ENCODE results near the gene CRMP1.
"Not testable (repeated sequence)": the region's sequence is repeated elsewhere in the genome, so short reads cannot be mapped to it uniquely, and the experiment has no call there.

The CRMP1 gene

DNA sequence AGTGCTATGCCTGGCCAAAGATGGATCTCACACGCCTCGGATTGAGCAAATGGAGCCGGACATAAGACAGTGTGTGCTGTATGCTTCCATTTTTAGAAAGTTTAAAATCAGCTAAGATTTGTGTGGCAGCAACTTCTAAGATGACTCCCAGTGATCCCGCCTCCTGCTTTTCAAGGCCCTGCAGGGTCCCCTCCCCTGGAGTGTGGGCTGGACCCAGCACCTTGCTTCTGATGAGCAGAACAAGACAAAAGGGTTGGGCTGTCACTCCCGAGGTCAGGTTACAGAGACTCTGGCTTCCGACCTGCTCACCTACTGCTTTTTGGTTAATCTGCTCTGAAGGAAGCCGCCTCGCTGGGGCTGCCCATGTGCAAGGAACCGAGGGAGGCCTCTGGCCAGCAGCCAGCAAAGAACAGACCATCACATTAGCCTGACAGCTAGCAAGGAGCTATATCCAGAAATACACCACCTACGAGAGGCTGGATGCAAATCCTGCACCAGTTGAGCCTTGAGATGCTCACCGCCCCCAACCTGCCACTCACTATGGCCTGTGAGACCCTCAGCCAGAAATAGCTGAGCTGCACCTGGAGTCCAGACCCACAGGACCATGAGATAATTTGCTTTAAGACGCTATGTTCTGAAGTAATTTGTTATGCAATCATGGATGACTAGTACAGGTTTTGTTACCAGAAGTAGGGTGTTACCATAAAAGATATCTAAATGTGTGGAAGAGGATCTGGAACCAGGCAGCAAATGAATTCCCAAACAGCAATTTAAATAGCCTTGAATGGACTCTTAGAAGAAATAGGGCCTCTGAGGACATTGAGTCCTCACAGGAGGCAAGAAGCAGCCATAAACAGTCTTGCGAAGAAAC lies 47.6 kb downstream of the CRMP1 start:
- Mint-ChIP-seq H3K27me3 (peaks cover 15 to 30% of the 10 kb centered on the region in 2 donors), H3K9me3 (no peaks in the 10 kb centered on the region), H3K4me1 (ENCODE audit: low read depth in 2 of 2) (no peaks in the 10 kb centered on the region), H3K4me3 (no peak overlapping the region), H3K36me3 (ENCODE audit: insufficient read depth) (no peaks in the 10 kb centered on the region), H3K27ac (no peak overlapping the region)
- DNase-seq (no peak), ATAC-seq (replicated peaks) (no peak)

DNA sequence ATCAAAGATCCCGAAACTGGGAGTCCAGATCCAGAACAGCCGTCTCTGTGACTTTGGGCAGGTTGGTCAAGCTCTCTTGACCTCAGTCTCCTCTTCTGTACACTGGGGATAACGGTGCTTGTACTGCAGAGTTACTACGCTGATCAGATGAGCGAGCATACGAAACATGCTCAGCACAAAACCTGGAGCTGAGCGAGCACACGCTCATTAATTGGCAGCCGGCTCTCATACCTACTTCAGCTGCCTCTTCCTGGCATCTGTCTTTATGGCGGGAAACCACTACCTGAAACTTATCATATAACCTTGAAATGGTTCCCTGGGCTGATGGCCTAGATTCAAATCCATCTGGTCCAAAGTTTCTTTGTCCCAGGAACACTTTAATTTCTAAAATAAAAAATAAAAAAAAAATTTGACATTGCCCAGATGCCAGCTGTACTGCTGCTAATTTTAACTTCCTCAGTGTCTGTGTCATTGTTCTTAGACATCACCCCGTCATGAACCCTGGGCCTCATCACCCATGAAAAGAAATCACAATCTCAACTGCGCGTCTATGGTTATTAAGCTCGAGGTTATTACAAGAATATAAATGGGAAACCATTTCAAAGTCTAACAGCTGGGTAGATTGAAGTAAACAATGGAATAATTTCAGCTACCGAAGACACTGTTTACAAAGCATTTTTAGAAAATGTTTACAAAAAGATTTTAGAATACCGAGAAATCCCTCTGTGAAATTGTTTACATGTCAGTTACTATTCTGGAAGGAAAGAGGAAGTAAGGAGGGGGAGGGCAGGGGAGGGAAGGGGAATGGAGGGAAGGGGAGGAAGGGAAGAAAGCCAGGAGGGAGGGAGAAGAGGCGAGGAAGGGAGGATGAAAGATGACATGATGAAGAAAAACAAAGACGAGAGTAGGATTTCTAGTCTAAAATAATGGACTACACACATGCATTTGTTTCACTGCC lies 49.0 kb downstream of the CRMP1 start:
- Mint-ChIP-seq H3K4me3 (no peak overlapping the region), H3K27ac (no peak overlapping the region), H3K27me3 (peaks cover 11 to 21% of the 10 kb centered on the region in 2 donors), H3K36me3 (ENCODE audit: insufficient read depth) (no peaks in the 10 kb centered on the region), H3K4me1 (ENCODE audit: low read depth in 2 of 2) (no peaks in the 10 kb centered on the region), H3K9me3 (no peaks in the 10 kb centered on the region)
- ATAC-seq (replicated peaks): no peak
- no peak for DNase-seq

DNA sequence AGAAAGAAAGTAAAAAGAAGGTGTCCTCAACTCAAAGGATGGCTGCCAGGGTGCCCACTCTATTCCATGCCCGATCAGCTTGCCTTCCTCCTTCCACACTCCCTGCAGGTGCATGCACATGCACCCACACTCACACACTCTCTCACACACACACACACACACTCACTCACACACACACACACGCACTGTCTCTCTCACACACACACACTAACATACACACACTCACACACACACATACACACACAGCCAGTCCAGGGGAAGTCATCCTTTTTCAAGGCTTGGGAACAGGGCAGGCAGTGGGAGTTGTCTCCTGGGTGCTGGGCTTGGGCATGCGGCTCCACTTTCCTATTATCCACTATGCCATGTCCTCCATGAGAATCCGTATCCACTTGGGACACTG lies 50.4 kb downstream of the CRMP1 start:
- no peaks in the 10 kb centered on the region for H3K9me3 Mint-ChIP-seq
- H3K27me3 Mint-ChIP-seq: peaks cover 21 to 24% of the 10 kb centered on the region in 2 donors
- ATAC-seq (replicated peaks) (no peak), DNase-seq (no peak)
- H3K4me1 Mint-ChIP-seq (ENCODE audit: low read depth in 2 of 2): no peaks in the 10 kb centered on the region
- no peak overlapping the region for H3K27ac Mint-ChIP-seq
- H3K36me3 Mint-ChIP-seq (ENCODE audit: insufficient read depth): no peaks in the 10 kb centered on the region
- H3K4me3 Mint-ChIP-seq: no peak overlapping the region

DNA sequence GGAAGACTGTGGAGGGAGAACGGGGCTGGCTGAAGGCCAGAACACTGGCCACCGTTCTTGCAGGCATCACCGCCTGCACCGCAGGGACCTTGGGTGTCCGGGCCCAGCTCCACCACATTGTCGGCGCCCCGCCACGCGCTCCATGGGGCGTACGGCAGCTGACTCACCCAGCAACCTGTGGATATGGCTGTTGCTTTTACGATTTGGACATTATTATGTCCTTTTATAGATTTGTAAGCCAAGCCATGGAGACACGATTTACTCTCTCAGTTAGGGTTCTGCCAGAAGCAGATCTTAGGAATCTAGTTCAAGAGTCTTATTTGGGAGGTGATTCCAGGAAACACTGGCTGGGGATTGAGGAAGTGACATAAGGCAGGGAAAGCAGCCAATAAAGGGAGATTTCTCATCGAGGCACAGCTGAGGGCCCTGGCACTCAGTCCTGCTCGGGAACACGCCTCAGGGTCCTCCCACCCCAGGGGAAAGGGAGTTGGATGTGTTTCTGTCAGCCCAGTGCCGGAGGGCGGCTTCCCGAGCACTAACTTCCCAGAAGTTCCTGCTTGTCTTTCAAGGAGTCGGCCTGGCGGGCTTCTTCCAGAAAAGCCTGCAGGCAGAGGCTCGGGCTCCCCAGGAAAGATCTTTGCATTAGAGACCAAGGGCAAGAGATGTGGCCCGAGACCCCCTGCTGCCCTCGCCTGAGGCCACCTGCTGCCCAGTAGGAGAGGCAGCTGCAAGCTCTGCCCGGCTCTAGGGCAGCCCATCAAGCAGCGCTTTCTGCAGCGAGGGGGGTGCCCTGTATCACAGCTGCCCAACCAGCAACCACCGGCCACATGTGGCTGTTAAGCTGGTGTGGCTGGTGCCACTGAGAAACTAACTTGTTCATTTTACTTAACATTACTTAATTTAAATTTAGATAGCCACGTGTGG lies 52.9 kb downstream of the CRMP1 start:
- H3K27me3 Mint-ChIP-seq: peaks cover 26 to 33% of the 10 kb centered on the region in 2 donors
- H3K4me1 Mint-ChIP-seq (ENCODE audit: low read depth in 2 of 2): no peaks in the 10 kb centered on the region

DNA sequence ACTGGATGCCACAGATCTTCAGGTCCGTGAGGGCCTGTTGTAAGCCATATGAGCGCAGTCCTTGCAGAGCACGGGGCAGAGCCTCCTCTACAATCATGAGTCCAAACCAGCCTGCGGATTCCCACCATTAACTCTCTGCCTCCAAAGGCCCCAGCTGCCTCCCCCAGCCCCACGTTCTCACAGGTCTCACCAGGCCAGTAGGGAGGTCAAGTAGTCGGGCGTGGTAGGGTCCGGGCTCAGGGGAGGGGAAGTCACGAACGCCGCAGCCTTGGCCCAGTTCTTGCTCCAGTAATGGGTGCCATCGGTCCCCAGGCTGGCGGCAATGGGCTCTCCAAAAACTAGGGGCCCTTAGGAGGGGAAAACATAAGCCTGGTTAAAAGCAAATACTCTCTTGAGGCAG lies 53.6 kb downstream of the CRMP1 start:
- Mint-ChIP-seq H3K36me3 (ENCODE audit: insufficient read depth) (no peaks in the 10 kb centered on the region), H3K27ac (no peak overlapping the region), H3K4me3 (no peak overlapping the region), H3K9me3 (no peaks in the 10 kb centered on the region), H3K27me3 (peaks cover 26 to 33% of the 10 kb centered on the region in 2 donors), H3K4me1 (ENCODE audit: low read depth in 2 of 2) (no peaks in the 10 kb centered on the region)
- DNase-seq (no peak), ATAC-seq (replicated peaks) (no peak)

More for the DNA sequence above, 52.9 kb downstream of the CRMP1 start:
- H3K36me3 Mint-ChIP-seq (ENCODE audit: insufficient read depth): no peaks in the 10 kb centered on the region
- H3K9me3 Mint-ChIP-seq: no peaks in the 10 kb centered on the region
- no peak overlapping the region for H3K4me3 Mint-ChIP-seq
- ATAC-seq (replicated peaks): no peak
- H3K27ac Mint-ChIP-seq: no peak overlapping the region
- no peak for DNase-seq

DNA sequence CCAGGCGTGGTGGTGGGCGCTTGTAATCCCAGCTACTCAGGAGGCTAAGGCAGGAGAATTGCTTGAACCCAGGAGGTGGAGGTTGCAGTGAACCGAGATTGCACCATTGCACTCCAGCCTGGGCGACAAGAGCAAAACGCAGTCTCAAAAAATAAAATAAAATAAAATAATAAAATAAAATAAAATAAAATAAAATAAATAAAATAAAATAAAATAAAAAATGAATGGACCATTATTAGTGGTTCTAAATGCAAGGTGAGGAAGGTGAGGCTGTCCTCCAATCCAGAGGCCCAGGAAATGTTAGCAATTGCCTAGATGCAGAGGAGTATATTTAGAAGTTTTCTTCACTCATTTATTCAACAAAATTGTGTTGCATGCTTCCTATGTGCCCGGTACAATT lies 55.4 kb downstream of the CRMP1 start:
- H3K4me3 Mint-ChIP-seq; DNase-seq; H3K4me1 Mint-ChIP-seq (ENCODE audit: low read depth in 2 of 2); H3K36me3 Mint-ChIP-seq (ENCODE audit: insufficient read depth); H3K27ac Mint-ChIP-seq; ATAC-seq (replicated peaks); H3K9me3 Mint-ChIP-seq: not testable (repeated sequence)
- peaks cover 23 to 33% of the 10 kb centered on the region in 2 donors for H3K27me3 Mint-ChIP-seq

DNA sequence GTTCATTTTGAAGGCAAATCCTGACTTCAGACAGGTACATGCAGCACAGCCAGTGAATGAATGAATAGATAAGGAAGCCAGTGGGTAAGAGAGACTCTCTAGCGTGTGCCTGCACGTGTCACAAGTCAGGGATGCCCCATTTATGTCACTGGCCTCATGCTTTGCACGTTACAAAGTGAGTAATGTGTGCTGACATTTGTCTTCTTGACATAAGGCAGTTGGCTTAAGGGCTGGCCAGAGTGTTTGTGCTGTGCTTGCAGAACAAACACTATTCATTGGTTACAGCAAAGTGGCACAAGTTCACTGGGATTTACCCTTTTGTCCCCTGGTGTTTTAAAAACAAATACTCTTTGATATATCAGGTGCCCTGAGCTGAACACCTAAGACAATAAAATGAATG lies 55.9 kb downstream of the CRMP1 start:
- no peak for DNase-seq
- H3K4me3 Mint-ChIP-seq: no peak overlapping the region

DNA sequence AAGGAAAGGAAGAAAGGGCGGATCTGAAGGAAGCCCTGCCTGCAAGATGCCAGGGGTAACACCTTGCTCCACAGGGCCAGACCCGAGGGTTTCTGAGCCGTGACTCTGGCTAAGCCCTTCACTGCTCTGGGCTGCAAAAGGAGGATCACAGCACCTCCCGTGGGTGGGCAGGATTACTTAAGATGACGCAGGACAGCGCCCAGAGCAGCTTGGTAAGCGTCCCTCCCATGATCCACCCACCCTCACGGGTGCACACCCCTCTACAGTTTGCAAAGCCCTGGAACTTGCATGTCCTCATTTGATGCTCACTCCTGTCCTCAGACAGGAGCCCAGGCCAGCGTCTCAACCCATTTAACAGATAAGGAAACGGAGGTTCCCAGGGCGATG lies 64.9 kb downstream of the CRMP1 start:
- peaks cover 0 to 18% of the 10 kb centered on the region in 2 donors for H3K27me3 Mint-ChIP-seq

More for the DNA sequence above, 55.9 kb downstream of the CRMP1 start:
- no peaks in the 10 kb centered on the region for H3K4me1 Mint-ChIP-seq (ENCODE audit: low read depth in 2 of 2)
- no peaks in the 10 kb centered on the region for H3K9me3 Mint-ChIP-seq
- H3K36me3 Mint-ChIP-seq (ENCODE audit: insufficient read depth): no peaks in the 10 kb centered on the region
- H3K27me3 Mint-ChIP-seq: peaks cover 21 to 33% of the 10 kb centered on the region in 2 donors
- no peak overlapping the region for H3K27ac Mint-ChIP-seq
- no peak for ATAC-seq (replicated peaks)

DNA sequence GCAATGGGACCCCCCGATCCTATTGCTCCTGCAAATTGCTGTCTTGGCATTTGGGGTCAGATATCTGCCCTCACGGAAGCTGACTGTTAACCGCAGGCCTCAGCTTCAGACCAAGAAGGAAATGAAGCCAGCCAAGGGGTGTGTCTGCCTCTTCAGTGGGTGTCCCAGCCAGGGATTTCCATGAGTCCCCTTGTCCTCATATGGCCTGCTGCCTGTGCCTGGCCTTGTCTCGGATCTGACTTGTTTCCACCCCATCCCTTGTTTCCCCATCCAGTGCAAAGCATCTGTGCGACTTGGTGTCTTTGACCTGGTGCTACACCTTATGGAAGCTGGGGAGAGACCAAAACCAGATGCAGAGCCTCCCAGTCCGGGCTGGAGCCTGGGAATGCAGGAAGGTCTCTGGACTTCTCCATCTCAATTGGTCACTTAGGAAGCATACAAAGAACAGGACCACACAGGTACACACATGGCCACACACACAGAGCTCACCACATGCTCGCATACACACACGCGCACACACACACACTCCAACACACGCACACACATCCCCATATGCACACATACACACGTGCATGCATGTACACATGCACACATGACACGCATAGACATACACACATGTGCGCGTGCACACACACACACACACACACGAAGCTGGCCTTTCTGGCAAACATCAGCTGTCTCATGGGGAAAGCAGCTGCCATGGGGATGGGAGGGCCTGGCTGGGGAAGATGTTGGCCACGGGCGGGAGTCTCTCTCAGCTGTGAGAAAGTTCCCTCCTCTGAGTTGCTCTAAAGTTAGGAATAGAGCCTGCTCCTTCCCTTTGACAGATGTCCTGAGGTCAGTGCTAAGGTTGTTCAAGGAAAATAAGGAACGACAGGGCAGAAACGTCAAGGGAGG lies 65.5 kb downstream of the CRMP1 start:
- H3K9me3 Mint-ChIP-seq: no peaks in the 10 kb centered on the region
- H3K27me3 Mint-ChIP-seq: peaks cover 0 to 18% of the 10 kb centered on the region in 2 donors
- H3K27ac Mint-ChIP-seq: no peak overlapping the region
- H3K36me3 Mint-ChIP-seq (ENCODE audit: insufficient read depth): no peaks in the 10 kb centered on the region
- no peak for ATAC-seq (replicated peaks)
- no peak overlapping the region for H3K4me3 Mint-ChIP-seq
- peaks cover 2 to 3% of the 10 kb centered on the region in 2 donors for H3K4me1 Mint-ChIP-seq (ENCODE audit: low read depth in 2 of 2)
- no peak for DNase-seq

More for the DNA sequence above, 64.9 kb downstream of the CRMP1 start:
- no peak overlapping the region for H3K4me3 Mint-ChIP-seq
- DNase-seq (no peak), ATAC-seq (replicated peaks) (no peak)
- H3K36me3 Mint-ChIP-seq (ENCODE audit: insufficient read depth): no peaks in the 10 kb centered on the region
- H3K27ac Mint-ChIP-seq: no peak overlapping the region
- H3K4me1 Mint-ChIP-seq (ENCODE audit: low read depth in 2 of 2): peaks cover 2 to 3% of the 10 kb centered on the region in 2 donors
- no peaks in the 10 kb centered on the region for H3K9me3 Mint-ChIP-seq

DNA sequence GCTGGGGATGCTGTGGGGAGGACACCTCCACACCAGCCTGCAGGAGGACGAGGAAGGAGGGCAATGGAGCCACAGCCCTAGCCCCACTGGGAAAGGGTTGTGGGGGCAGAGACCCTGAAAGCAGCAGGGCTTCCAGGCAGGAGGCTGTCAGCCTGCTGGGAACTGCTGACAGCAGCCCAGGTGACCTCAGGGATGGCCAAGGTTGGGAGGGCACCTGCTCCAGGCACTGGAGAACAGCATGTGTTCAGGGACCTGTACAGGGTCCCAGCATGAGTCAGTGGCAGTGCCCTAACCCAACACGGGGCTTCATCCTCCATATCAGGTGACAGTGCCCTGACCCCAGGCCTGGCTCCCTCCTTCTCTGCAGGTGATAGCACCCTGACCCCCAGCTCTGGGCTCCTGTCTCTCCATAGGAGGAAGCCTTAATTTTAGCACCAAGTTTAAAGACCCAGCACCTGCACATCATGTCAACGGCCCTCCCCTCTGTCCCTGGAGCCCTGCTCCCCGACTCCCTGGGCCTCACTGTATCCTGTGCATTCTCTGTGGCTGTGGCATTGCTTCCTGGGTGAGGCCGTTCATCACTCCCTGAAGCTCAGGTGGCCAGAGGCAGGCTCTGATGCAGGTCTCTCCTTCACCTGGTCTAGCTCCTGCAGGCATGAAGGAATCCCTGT lies 66.3 kb downstream of the CRMP1 start:
- Mint-ChIP-seq H3K4me3 (no peak overlapping the region), H3K36me3 (ENCODE audit: insufficient read depth) (no peaks in the 10 kb centered on the region), H3K9me3 (no peaks in the 10 kb centered on the region), H3K27ac (no peak overlapping the region), H3K4me1 (ENCODE audit: low read depth in 2 of 2) (peaks cover 2 to 3% of the 10 kb centered on the region in 2 donors), H3K27me3 (peaks cover 0 to 18% of the 10 kb centered on the region in 2 donors)
- ATAC-seq (replicated peaks) (no peak), DNase-seq (no peak)

DNA sequence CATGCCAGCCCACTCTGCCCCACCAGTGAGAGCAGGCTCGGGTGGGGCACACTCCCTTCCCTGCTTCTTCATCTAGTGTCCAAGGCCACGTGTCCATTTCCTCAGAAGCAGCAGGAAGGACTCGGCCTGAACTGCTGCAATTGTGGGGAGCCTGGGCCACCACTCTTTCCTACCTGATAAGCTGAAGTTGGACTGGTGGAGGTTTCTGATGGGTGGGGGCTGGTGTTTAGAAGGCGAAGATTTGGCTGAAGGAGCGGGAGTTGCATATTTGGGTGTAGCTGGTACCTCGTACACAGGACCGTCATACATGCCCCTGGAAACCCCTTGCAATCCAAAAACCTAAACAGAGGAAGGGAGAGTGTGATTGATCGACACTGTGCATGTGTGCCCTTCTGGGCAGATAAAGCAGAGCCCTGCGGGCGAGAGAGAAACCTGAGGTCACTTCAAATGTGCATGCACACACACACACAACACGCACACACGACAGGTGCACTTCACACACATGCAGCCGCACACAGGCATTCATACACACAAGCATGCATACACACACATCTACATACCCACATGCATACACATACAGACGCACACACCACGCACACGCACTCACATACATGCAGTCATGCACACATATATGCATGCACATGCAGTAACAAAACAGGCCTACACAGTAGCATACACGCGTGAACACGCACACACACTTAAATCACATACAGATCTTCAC lies 67.4 kb downstream of the CRMP1 start:
- no peak for DNase-seq
- Mint-ChIP-seq H3K4me1 (ENCODE audit: low read depth in 2 of 2) (peaks cover 2 to 3% of the 10 kb centered on the region in 2 donors), H3K4me3 (no peak overlapping the region), H3K27me3 (peaks cover 0 to 18% of the 10 kb centered on the region in 2 donors), H3K9me3 (no peaks in the 10 kb centered on the region), H3K36me3 (ENCODE audit: insufficient read depth) (no peaks in the 10 kb centered on the region), H3K27ac (no peak overlapping the region)
- ATAC-seq (replicated peaks): no peak

Data from effector memory CD8-positive, alpha-beta T cell (primary cell).